GM23248 (cell line): Measurements from ENCODE around the gene FRMD7. TPM values are rescaled to one million over a fixed set of nuclear protein-coding genes. Genes with fewer than 3 reads are reported as not detected.
A peak's percentile ranks its signal among the peaks of the same experiment; 100 is the strongest.

Experiments used
- DNase-seq: peaks from one replicate; pipeline ENCODE4 v3.0.0-alpha.2; 2015
- H2AFZ ChIP-seq: fragments of 200-600 bp; sonication (generic); 2 replicates; pipeline ENCODE4 v1.6.1; 2016; ENCODE audit warnings: antibody characterized with exemption
- H3F3A ChIP-seq: fragments of 200-600 bp; sonication (generic); 2 replicates; pipeline ENCODE4 v1.6.1; 2016; ENCODE audit warnings: mild to moderate bottlenecking, antibody characterized with exemption, mixed run types; ENCODE audit not compliant: insufficient read depth
- H3K27ac ChIP-seq: fragments of 200-600 bp; sonication (generic); 2 replicates; pipeline ENCODE4 v1.5.1; 2016; ENCODE audit warnings: mild to moderate bottlenecking
- H3K27me3 ChIP-seq: fragments of 200-600 bp; sonication (generic); replicated peaks from 2 replicates; pipeline ENCODE4 v1.6.1; 2016; ENCODE audit warnings: mild to moderate bottlenecking; ENCODE audit not compliant: insufficient read depth
- H3K36me3 ChIP-seq: fragments of 200-600 bp; sonication (generic); 2 replicates; pipeline ENCODE4 v1.6.1; 2016; ENCODE audit warnings: low read depth, mild to moderate bottlenecking
- H3K4me1 ChIP-seq: fragments of 200-600 bp; sonication (generic); 2 replicates; pipeline ENCODE4 v1.6.1; 2016; ENCODE audit warnings: mild to moderate bottlenecking; ENCODE audit not compliant: insufficient read depth
- H3K4me2 ChIP-seq: fragments of 200-600 bp; sonication (generic); one replicate; pipeline ENCODE4 v1.6.1; 2016; ENCODE audit warnings: mild to moderate bottlenecking; ENCODE audit not compliant: unreplicated experiment
- H3K4me3 ChIP-seq: fragments of 200-600 bp; sonication (generic); 2 replicates; pipeline ENCODE4 v1.5.1; 2016; ENCODE audit warnings: mild to moderate bottlenecking
- H3K79me2 ChIP-seq: fragments of 200-600 bp; sonication (generic); 2 replicates; pipeline ENCODE4 v1.6.1; 2016; ENCODE audit warnings: mild to moderate bottlenecking; ENCODE audit not compliant: insufficient read depth
- H3K9ac ChIP-seq: fragments of 200-600 bp; sonication (generic); 2 replicates; pipeline ENCODE4 v1.6.1; 2016; ENCODE audit warnings: mild to moderate bottlenecking
- H3K9me2 ChIP-seq: fragments of 200-600 bp; sonication (generic); 2 replicates; pipeline ENCODE4 v1.6.1; 2016; ENCODE audit warnings: mixed run types, mild to moderate bottlenecking, moderate library complexity; ENCODE audit not compliant: insufficient read depth
- H3K9me3 ChIP-seq: fragments of 200-600 bp; sonication (generic); one replicate; pipeline ENCODE4 v1.6.1; 2017; ENCODE audit warnings: low read depth
- H4K20me1 ChIP-seq: fragments of 200-600 bp; sonication (generic); 2 replicates; pipeline ENCODE4 v1.6.0; 2016; ENCODE audit not compliant: insufficient read depth
- EZH2 ChIP-seq: fragments of 200-600 bp; sonication (generic); IDR thresholded peaks from 2 replicates; pipeline ENCODE4 v1.6.1; 2018; ENCODE audit warnings: antibody characterized with exemption, mild to moderate bottlenecking; ENCODE audit not compliant: insufficient read depth, poor library complexity, severe bottlenecking
- EZH2phosphoT487 ChIP-seq: fragments of 200-600 bp; sonication (generic); IDR thresholded peaks from 2 replicates; pipeline ENCODE4 v1.6.1; 2018; ENCODE audit warnings: antibody characterized with exemption, moderate library complexity, mild to moderate bottlenecking, low read depth; ENCODE audit not compliant: insufficient read depth
- WGBS, 2 experiments: methylation state at CpG; one replicate each; pipeline ENCODE4 v1.1.6; 2015 to 2017; ENCODE audit warnings: low lambda C conversion rate in 2 of 2, low coverage in 1 of 2; ENCODE audit errors: missing lambda C conversion rate in 2 of 2; 5-methylcytosine and 5-hydroxymethylcytosine counted together
- in situ Hi-C: fragments of 300-500 bp; cut with MboI; formaldehyde crosslinking; loops from 2 replicates; pipeline ENCODE4 v1.15.0; 2020
- polyA plus RNA-seq: library from polyadenylated mRNA; unstranded; fragments of >200 nt; fragmentation: Nextera tagmentation; extraction: Ambion mirVana; gene quantifications from 2 replicates; pipeline ENCODE4 v1.2.1, GENCODE V29; 2016
- total RNA-seq: library from RNA; depleted of rRNA; stranded (reverse); fragments of >200 nt; shearing (Covaris generic); gene quantifications from 2 replicates; pipeline ENCODE4 v1.2.3, GENCODE V29; 2014

FRMD7 gene
- total and polyA plus RNA-seq, 2 experiments from 2014 or later = 0.11 TPM; not detected in 1

GRCh38 chrX:132077912-132078311 is 49.9 kb downstream of the FRMD7 start:
- Histone ChIP-seq H3K27me3 (no peaks in the 10 kb centered on the region), H3K9ac (no peak overlapping the region), H2AFZ (no peak overlapping the region), H3K79me2 (no peaks in the 10 kb centered on the region), H3K9me3 (no peaks in the 10 kb centered on the region), H3K4me1 (no peaks in the 10 kb centered on the region), H3K9me2 (no peaks in the 10 kb centered on the region), H3F3A (no peaks in the 10 kb centered on the region), H4K20me1 (no peaks in the 10 kb centered on the region), H3K4me2 (no peak overlapping the region), H3K36me3 (no peaks in the 10 kb centered on the region), H3K4me3 (no peak overlapping the region), H3K27ac (no peak overlapping the region)
- TF ChIP-seq EZH2phosphoT487 = no peak
- in situ Hi-C loops = no loop called here
- DNase-seq = no peak
- WGBS, 2 experiments = 73 to 76% methylated on average over 3 of the region's 3 CpGs

DNA sequence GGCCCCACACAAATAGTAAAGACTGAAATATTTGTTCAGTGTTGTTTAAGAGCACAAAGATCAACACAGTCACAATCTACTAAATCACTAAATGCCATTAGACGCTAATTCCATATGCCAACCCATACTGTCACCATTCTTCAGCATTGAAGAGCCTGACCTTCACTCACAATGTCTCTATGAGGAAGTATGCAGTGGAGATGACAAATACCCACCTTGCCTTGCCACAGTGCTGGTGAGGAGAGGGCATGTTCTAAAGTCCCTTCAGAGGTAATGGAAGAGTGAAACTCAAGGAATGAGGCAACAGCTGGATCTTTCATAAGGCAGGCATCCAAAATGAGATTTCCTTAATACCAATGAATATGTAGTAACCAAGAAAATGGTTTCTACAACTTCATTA is 50.4 kb downstream of the FRMD7 start:
- H2AFZ ChIP-seq = no peak overlapping the region
- no peaks in the 10 kb centered on the region for H3F3A ChIP-seq
- no peak overlapping the region for H3K4me3 ChIP-seq
- 94 to 100% methylated on average over 1 of the region's 1 CpG for WGBS, 2 experiments
- no peak overlapping the region for H3K9ac ChIP-seq
- H4K20me1 ChIP-seq = no peaks in the 10 kb centered on the region
- in situ Hi-C loops = no loop called here
- H3K4me1 ChIP-seq = no peaks in the 10 kb centered on the region
- DNase-seq = no peak
- H3K9me3 ChIP-seq = no peaks in the 10 kb centered on the region
- H3K79me2 ChIP-seq = no peaks in the 10 kb centered on the region
- no peak overlapping the region for H3K4me2 ChIP-seq
- no peak for TF ChIP-seq EZH2phosphoT487
- no peak for TF ChIP-seq EZH2
- no peak overlapping the region for H3K27ac ChIP-seq
- no peaks in the 10 kb centered on the region for H3K27me3 ChIP-seq
- H3K9me2 ChIP-seq = no peaks in the 10 kb centered on the region
- no peaks in the 10 kb centered on the region for H3K36me3 ChIP-seq

GRCh38 chrX:132071254-132071653 is 56.6 kb downstream of the FRMD7 start:
- no peak for TF ChIP-seq EZH2phosphoT487
- no peak for TF ChIP-seq EZH2
- Histone ChIP-seq H2AFZ (no peak overlapping the region), H3K4me2 (no peak overlapping the region), H3K79me2 (no peaks in the 10 kb centered on the region), H4K20me1 (no peaks in the 10 kb centered on the region), H3K27ac (no peak overlapping the region), H3K4me1 (no peaks in the 10 kb centered on the region), H3K9me3 (no peaks in the 10 kb centered on the region), H3K27me3 (no peaks in the 10 kb centered on the region), H3F3A (no peaks in the 10 kb centered on the region), H3K36me3 (no peaks in the 10 kb centered on the region), H3K4me3 (no peak overlapping the region), H3K9ac (no peak overlapping the region), H3K9me2 (no peaks in the 10 kb centered on the region)
- in situ Hi-C loops = no loop called here
- DNase-seq = peak; percentile 26

- Histone ChIP-seq H3K27me3 (no peaks in the 10 kb centered on the region), H2AFZ (no peak overlapping the region), H3K9ac (no peak overlapping the region), H3F3A (no peaks in the 10 kb centered on the region), H3K4me1 (no peaks in the 10 kb centered on the region), H3K4me3 (no peak overlapping the region), H4K20me1 (no peaks in the 10 kb centered on the region), H3K4me2 (no peak overlapping the region), H3K79me2 (no peaks in the 10 kb centered on the region), H3K9me3 (no peaks in the 10 kb centered on the region), H3K9me2 (no peaks in the 10 kb centered on the region), H3K36me3 (no peaks in the 10 kb centered on the region), H3K27ac (no peak overlapping the region)
- WGBS, 2 experiments = 69 to 78% methylated on average over 1 of the region's 1 CpG
- no peak for TF ChIP-seq EZH2
- TF ChIP-seq EZH2phosphoT487 = no peak
- DNase-seq = no peak
- in situ Hi-C loops = no loop called here
Measured at GRCh38 chrX:132068405-132068804, 59.4 kb downstream of the FRMD7 start.

DNA sequence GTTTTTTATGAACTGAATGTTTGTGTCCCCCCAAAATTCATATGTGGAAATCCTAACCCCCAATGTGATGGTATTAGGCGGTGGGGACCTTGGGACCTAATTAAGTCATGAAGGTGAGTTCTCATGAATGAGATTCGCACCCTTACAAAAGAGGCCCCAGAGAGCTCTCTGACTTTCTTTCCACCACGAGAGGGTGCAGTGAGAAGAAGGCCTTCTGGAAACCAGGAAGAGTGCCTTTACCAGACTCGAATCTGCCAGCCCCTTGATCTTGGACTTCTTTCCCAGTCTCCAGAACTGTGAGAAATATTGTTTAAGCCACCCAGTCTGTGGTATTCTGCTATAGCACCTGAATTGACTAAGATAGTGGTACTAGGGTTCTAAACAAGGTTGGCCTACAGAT is 64.0 kb downstream of the FRMD7 start:
- Histone ChIP-seq H3K4me1 (no peaks in the 10 kb centered on the region), H2AFZ (no peak overlapping the region), H3K4me3 (no peak overlapping the region), H4K20me1 (no peaks in the 10 kb centered on the region), H3K79me2 (no peaks in the 10 kb centered on the region), H3K9me3 (no peaks in the 10 kb centered on the region), H3K27ac (no peak overlapping the region), H3F3A (no peaks in the 10 kb centered on the region), H3K27me3 (no peaks in the 10 kb centered on the region), H3K9me2 (no peaks in the 10 kb centered on the region), H3K36me3 (no peaks in the 10 kb centered on the region), H3K9ac (no peak overlapping the region), H3K4me2 (no peak overlapping the region)
- in situ Hi-C loops = no loop called here
- WGBS, 2 experiments = 88 to 100% methylated on average over 3 to 4 of the region's 4 CpGs
- TF ChIP-seq EZH2 (no peak), EZH2phosphoT487 (no peak)
- no peak for DNase-seq
